Stomach (tissue), 9 donors: Measurements from ENCODE around the gene NRIP3. TPM values are rescaled to one million over a fixed set of nuclear protein-coding genes. Genes with fewer than 3 reads are reported as not detected.

Source experiments
- DNase-seq, 2 donors: peaks; one replicate each; pipeline versions ENCODE4 v3.0.0 to v3.0.0-alpha.2; 2013 to 2019
- H3K27ac ChIP-seq, 5 donors: fragments of 200-600 bp in 4 of 5; sonication (generic) in 4 of 5; one replicate each; pipeline ENCODE4 v1.5.1; 2013 to 2019; ENCODE audit warnings: mild to moderate bottlenecking in 1 of 5, moderate library complexity in 1 of 5
- H3K27me3 ChIP-seq, 3 donors: fragments of 200-600 bp; sonication (generic); one replicate each; pipeline ENCODE4 v1.5.1; 2017 to 2019; ENCODE audit warnings: mixed run types in 1 of 3
- H3K36me3 ChIP-seq, 4 donors: fragments of 200-600 bp; sonication (generic); 1 replicate in 3 of 4; 2 replicates in 1 of 4; pipeline ENCODE4 v1.5.1; 2016 to 2019
- H3K4me1 ChIP-seq, 4 donors: fragments of 200-600 bp; sonication (generic); one replicate each; pipeline ENCODE4 v1.5.1; 2016 to 2019
- H3K4me3 ChIP-seq, 4 donors: fragments of 200-600 bp; sonication (generic) in 3 of 4; one replicate each; pipeline ENCODE4 v1.5.1; 2016 to 2019; ENCODE audit warnings: mild to moderate bottlenecking in 1 of 4
- H3K9me3 ChIP-seq, 4 donors: fragments of 200-600 bp; sonication (generic); one replicate each; pipeline ENCODE4 v1.5.1; 2016 to 2019
- EP300 ChIP-seq: sonication (generic); formaldehyde crosslinking; IDR thresholded peaks from one replicate; pipeline ENCODE4 v1.6.1; 2017; ENCODE audit warnings: antibody characterized with exemption
- POLR2A ChIP-seq, 4 donors: fragments of 450-650 bp; IDR thresholded peaks; one replicate each; pipeline ENCODE4 v1.6.1; 2016; ENCODE audit warnings: antibody characterized with exemption in 4 of 4, control low read depth in 2 of 4, mild to moderate bottlenecking in 1 of 4, moderate library complexity in 1 of 4
- POLR2AphosphoS5 ChIP-seq, 3 donors: sonication (generic); formaldehyde crosslinking; IDR thresholded peaks; one replicate each; pipeline ENCODE4 v1.6.1; 2016; ENCODE audit warnings: antibody characterized with exemption in 3 of 3
- WGBS, 5 donors: extraction: QIAGEN DNeasy Blood & Tissue Kit in 3 of 5; methylation state at CpG; one replicate each; pipeline versions ENCODE4 v1.1.5 to v1.1.7; 2013 to 2018; 5-methylcytosine and 5-hydroxymethylcytosine counted together
- intact Hi-C: fragments of 100-400 bp; cut with DNase I; formaldehyde crosslinking; loops from one replicate; pipeline ENCODE4 v1.15.1; 2023; ENCODE audit warnings: low total_unique reads
- polyA plus RNA-seq, 3 donors: library from polyadenylated mRNA; stranded (reverse); fragments of 200-250 nt; gene quantifications; one replicate each; pipeline ENCODE4 v1.2.3, GENCODE V29; 2013
- total RNA-seq, 5 donors: library from RNA; depleted of rRNA; stranded (reverse); fragments of >200 nt; gene quantifications; one replicate each; pipeline versions ENCODE4 v1.1.0 to v1.2.3, GENCODE V29; 2014 to 2016
- TF ChIP-seq, protein P1 (sequence below), 7 experiments: fragments of 450-650 bp in 4 of 7; fragments of 200-600 bp in 3 of 7; sonication (generic) in 3 of 7; IDR thresholded peaks; one replicate each; pipeline ENCODE4 v1.5.1; 2016 to 2019; ENCODE audit warnings: antibody characterized with exemption in 7 of 7, control low read depth in 2 of 7, mild to moderate bottlenecking in 1 of 7
- donor health status: healthy with polysubstance abuse.
- donor health status: Bipolar disorder and iron deficiency.
- donor health status: healthy.

The NRIP3 gene
- total and polyA plus RNA-seq, 8 donors, result 0.33 to 3.9 (median 1.6) TPM; not detected in 2

DNA sequence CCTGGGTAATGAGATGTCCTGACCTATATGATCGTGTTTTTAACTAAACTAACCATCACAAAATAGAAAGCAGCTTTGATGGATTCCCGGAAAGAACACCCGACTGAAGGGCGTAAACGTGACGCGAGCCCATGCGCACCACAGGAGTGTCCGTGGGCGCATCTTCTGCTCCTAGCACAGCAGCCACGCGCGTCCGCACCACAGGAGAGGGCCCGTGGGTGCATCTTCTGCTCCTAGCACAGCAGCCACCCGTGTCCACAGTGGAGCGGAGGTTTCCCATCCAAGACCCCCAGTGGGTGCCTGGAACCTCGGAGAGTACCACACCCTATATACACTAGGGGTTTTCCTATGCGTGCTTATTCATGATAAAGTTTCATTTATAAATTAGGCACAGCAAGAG lies 36.1 kb upstream of the NRIP3 start:
- peaks cover 0 to 8% (median 2%) of the 10 kb centered on the region in 4 donors for H3K36me3 ChIP-seq
- no peak for DNase-seq
- intact Hi-C loops, result no loop called here
- TF ChIP-seq, protein P1, sequence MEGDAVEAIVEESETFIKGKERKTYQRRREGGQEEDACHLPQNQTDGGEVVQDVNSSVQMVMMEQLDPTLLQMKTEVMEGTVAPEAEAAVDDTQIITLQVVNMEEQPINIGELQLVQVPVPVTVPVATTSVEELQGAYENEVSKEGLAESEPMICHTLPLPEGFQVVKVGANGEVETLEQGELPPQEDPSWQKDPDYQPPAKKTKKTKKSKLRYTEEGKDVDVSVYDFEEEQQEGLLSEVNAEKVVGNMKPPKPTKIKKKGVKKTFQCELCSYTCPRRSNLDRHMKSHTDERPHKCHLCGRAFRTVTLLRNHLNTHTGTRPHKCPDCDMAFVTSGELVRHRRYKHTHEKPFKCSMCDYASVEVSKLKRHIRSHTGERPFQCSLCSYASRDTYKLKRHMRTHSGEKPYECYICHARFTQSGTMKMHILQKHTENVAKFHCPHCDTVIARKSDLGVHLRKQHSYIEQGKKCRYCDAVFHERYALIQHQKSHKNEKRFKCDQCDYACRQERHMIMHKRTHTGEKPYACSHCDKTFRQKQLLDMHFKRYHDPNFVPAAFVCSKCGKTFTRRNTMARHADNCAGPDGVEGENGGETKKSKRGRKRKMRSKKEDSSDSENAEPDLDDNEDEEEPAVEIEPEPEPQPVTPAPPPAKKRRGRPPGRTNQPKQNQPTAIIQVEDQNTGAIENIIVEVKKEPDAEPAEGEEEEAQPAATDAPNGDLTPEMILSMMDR (IDR thresholded peaks at IDR 0.05), result no peak
- TF ChIP-seq POLR2AphosphoS5 (IDR thresholded peaks at IDR 0.05) (no peak), POLR2A (IDR thresholded peaks at IDR 0.05) (no peak), EP300 (no peak)
- H3K4me3 ChIP-seq, result no peak overlapping the region
- 94 to 96% (median 95%) methylated on average over 18 to 19 of the region's 19 CpGs for WGBS, 5 donors
- H3K9me3 ChIP-seq, result no peaks in the 10 kb centered on the region
- H3K4me1 ChIP-seq, result no peaks in the 10 kb centered on the region
- H3K27ac ChIP-seq, result no peak overlapping the region
- H3K27me3 ChIP-seq, result no peaks in the 10 kb centered on the region

DNA sequence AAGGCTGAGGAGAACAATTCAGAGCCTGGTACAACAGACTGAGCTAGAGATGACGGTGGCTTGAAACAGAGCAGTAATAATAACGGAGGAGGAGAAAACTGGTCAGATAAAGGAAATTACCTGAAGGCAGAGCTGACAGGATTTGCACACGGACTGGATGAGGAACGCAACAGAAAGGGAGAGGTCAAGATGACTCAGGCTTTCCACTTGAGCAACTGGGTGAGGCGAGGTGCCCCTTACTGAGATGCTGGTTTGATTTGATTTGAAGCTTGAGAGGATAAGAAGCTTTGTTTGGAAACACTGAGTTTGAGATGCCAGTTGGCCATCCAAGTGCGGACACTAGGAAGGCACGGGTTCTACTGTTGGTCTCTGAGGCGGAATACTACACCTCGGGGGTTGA lies 35.4 kb upstream of the NRIP3 start:
- TF ChIP-seq POLR2A (IDR thresholded peaks at IDR 0.05) (no peak), POLR2AphosphoS5 (IDR thresholded peaks at IDR 0.05) (no peak), EP300 (no peak)
- TF ChIP-seq, protein P1 (IDR thresholded peaks at IDR 0.05), result no peak
- Histone ChIP-seq H3K9me3 (no peaks in the 10 kb centered on the region), H3K36me3 (peaks cover 0 to 8% (median 2%) of the 10 kb centered on the region in 4 donors), H3K27ac (no peak overlapping the region), H3K4me3 (no peak overlapping the region), H3K27me3 (no peaks in the 10 kb centered on the region), H3K4me1 (no peaks in the 10 kb centered on the region)
- intact Hi-C loops, result no loop called here
- no peak for DNase-seq
- 73 to 84% (median 82%) methylated on average over 9 of the region's 9 CpGs for WGBS, 5 donors

DNA sequence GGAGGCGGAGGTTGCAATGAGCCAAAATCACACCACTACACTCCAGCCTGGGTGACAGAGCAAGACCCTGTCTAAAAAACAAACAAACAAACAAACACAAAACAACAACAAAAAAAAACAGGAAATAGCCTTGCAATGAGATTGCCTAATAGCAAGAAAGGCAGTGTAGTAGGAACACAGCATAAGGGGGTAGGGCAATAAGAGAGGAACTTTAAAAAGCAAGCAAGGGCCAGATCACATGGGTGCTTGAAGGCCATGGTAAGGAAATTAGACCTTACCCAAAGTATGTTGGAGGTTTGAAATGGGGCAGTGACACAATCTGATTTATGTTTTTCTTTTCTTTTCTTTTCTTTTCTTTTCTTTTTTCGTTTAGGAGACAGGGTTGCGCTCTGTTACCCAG lies 34.7 kb upstream of the NRIP3 start:
- WGBS, 5 donors, result 88 to 100% (median 96%) methylated on average over 3 of the region's 3 CpGs
- no peaks in the 10 kb centered on the region for H3K4me1 ChIP-seq
- no peak for DNase-seq
- no peak for TF ChIP-seq POLR2A (IDR thresholded peaks at IDR 0.05)
- TF ChIP-seq, protein P1 (IDR thresholded peaks at IDR 0.05), result no peak
- TF ChIP-seq EP300, result no peak
- TF ChIP-seq POLR2AphosphoS5 (IDR thresholded peaks at IDR 0.05), result no peak
- intact Hi-C loops, result no loop called here
- H3K27me3 ChIP-seq, result no peaks in the 10 kb centered on the region
- H3K36me3 ChIP-seq, result peaks cover 0 to 9% (median 2%) of the 10 kb centered on the region in 4 donors
- H3K27ac ChIP-seq, result no peak overlapping the region
- H3K4me3 ChIP-seq, result no peak overlapping the region
- H3K9me3 ChIP-seq, result no peaks in the 10 kb centered on the region

DNA sequence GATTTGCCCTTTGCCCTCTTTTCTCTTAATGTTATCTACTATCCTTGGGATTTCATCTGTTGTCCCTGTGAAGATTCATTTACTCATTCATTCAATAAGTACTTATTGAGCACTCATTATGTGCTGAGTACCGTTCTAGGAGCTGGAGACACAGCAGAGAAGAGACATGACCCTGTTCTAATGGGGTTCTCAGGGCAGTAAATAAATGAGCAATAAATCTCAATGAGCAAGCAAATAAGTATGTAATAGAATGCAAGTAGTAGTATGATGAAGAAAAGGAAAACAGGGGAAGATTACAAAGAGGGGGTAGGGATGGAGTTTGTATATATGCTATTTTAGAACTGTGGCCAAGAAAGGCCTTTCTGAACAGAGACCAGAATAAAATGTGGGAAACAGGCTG lies 34.2 kb upstream of the NRIP3 start:
- no peak for DNase-seq
- no peaks in the 10 kb centered on the region for H3K9me3 ChIP-seq
- no peaks in the 10 kb centered on the region for H3K27me3 ChIP-seq
- TF ChIP-seq POLR2A (IDR thresholded peaks at IDR 0.05) (no peak), POLR2AphosphoS5 (IDR thresholded peaks at IDR 0.05) (no peak), EP300 (no peak)
- TF ChIP-seq, protein P1 (IDR thresholded peaks at IDR 0.05), result no peak
- no peaks in the 10 kb centered on the region for H3K4me1 ChIP-seq
- intact Hi-C loops, result no loop called here
- H3K4me3 ChIP-seq, result no peak overlapping the region
- peaks cover 0 to 15% (median 2%) of the 10 kb centered on the region in 4 donors for H3K36me3 ChIP-seq
- 77 to 86% (median 80%) methylated on average over 1 of the region's 1 CpG for WGBS, 5 donors
- no peak overlapping the region for H3K27ac ChIP-seq
